RPMI7951 (cell line): ENCODE data around the gene MYL4. TPM values are rescaled to one million over a fixed set of nuclear protein-coding genes. Genes with fewer than 3 reads are reported as not detected.

ENCODE experiments used
- DNase-seq: peaks from one replicate; pipeline ENCODE4 v3.0.0-alpha.2; 2012; ENCODE audit warnings: low read depth
- total RNA-seq: library from RNA; depleted of rRNA; stranded (reverse); fragments of >200 nt; shearing (Covaris generic); gene quantifications from 2 replicates; pipeline ENCODE4 v1.2.3, GENCODE V29; 2014; rRNA removed

The MYL4 gene
- total RNA-seq, 1 experiment from 2014 or later: not detected

DNA sequence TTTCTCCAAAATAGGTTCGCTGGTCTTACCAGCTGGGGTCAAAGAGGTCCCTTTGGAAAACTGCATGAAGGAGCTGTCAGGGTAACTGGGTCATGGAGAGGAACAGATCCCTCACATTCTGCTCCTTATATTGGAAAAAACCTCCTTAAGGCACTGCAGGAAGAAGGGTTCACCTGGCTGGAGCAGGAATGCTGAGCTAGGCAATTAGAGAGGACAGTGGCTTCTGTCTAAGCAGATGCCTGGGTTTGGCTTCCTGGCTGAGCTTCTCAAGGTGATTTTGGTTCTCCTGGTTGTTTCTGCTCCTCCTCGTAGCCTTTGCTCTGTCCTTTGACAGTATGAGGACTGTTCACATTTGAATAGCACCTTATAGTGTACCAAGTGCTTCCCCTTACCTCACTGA is 64.1 kb downstream of the MYL4 start:
- DNase-seq: no peak

Other genes starting within 250 kb of the MYL4 start
- gene RPRML, start 230.1 kb upstream of the MYL4 start, total RNA-seq: not detected in 2 replicates
- 78.6 and 109 TPM in 2 replicates for gene CDC27, start 20.1 kb upstream of the MYL4 start, total RNA-seq
- gene ITGB3, start 44.5 kb downstream of the MYL4 start, total RNA-seq: 19.7 and 26.7 TPM in 2 replicates
- 1.6 and 3.0 TPM in 2 replicates for gene EFCAB13, start 114.6 kb downstream of the MYL4 start, total RNA-seq